Calu3 (cell line): ENCODE results near the gene SLC36A1. TPM values are rescaled to one million over a fixed set of nuclear protein-coding genes. Genes with fewer than 3 reads are reported as not detected.
"Not testable (repeated sequence)": the region's sequence is repeated elsewhere in the genome, so short reads cannot be mapped to it uniquely, and the experiment has no call there.

Source experiments
- BruUV-seq: library from RNA; stranded (reverse); fragments of 400-500 nt; replicated peaks from 2 replicates; lab custom pipeline; 2021; lab: Mats Ljungman, UMichigan
- CTCF ChIA-PET: fragments of 300-600 bp; sonication (Branson Sonifier 250); formaldehyde crosslinking; loops from one replicate; lab custom pipeline; 2022; ENCODE audit warnings: antibody characterized with exemption; lab: Charles Lee
- DNase-seq: peaks from one replicate; pipeline ENCODE4 v3.0.0; 2022
- H3K27ac Mint-ChIP-seq: one replicate; pipeline ENCODE4 v1.8.0; 2022; ENCODE audit warnings: mixed read lengths; ENCODE audit not compliant: unreplicated experiment
- H3K27me3 Mint-ChIP-seq: one replicate; pipeline ENCODE4 v1.8.0; 2022; ENCODE audit warnings: mixed read lengths; ENCODE audit not compliant: unreplicated experiment
- H3K36me3 Mint-ChIP-seq: one replicate; pipeline ENCODE4 v1.8.0; 2022; ENCODE audit warnings: mild to moderate bottlenecking, moderate library complexity, mixed read lengths; ENCODE audit not compliant: insufficient read depth, unreplicated experiment
- H3K4me1 Mint-ChIP-seq: one replicate; pipeline ENCODE4 v1.8.0; 2022; ENCODE audit warnings: mild to moderate bottlenecking, low read depth, mixed read lengths; ENCODE audit not compliant: unreplicated experiment
- H3K4me3 Mint-ChIP-seq: one replicate; pipeline ENCODE4 v1.8.0; 2022; ENCODE audit warnings: mild to moderate bottlenecking, low read depth, moderate library complexity, mixed read lengths; ENCODE audit not compliant: unreplicated experiment
- H3K9me3 Mint-ChIP-seq: one replicate; pipeline ENCODE4 v1.8.0; 2022; ENCODE audit warnings: low read depth, mixed read lengths; ENCODE audit not compliant: unreplicated experiment
- intact Hi-C: fragments of 100-400 bp; cut with micrococcal nuclease; formaldehyde crosslinking; loops from one replicate; pipeline ENCODE4 v1.10.0; 2022; ENCODE audit not compliant: unreplicated experiment
- total RNA-seq: library from RNA; stranded (reverse); gene quantifications from 2 replicates; pipeline ENCODE4 v1.2.3, GENCODE V29; 2022
- TF ChIP-seq, protein P1 (sequence below): fragments of 200-600 bp; IDR thresholded peaks from one replicate; pipeline ENCODE4 v1.8.0; 2022; ENCODE audit warnings: antibody characterized with exemption; ENCODE audit not compliant: unreplicated experiment

Gene SLC36A1
- total RNA-seq, 1 experiment from 2014 or later, result 11.4 TPM

DNA sequence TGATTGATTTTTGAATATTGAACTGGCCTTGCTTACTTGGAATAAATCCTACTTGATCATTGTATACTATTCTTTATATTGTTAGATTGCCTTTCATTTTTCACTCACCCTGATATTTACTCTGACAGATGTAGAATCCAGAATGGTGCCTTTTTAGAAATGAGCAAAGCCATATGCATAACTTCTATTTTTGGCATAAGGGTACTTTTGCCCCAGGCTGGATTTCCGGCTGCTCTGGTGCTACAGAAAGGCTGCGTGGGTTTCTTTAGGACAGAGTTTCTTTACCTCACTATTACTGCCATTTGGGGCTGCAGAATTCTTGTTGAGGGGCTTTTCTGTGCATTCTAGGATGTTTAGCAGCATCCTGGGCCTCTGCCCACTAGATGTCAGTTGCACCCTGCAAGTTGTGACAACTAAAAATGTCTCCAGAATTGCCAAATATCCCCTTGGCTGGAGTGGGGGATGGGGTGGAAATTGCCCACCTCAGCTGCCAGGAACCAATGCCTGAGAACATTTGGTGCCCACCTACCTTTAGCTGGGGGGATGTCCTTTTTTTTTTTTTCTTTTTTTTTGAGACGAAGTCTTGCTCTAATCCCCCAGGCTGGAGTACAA is 50.1 kb downstream of the SLC36A1 start:
- Mint-ChIP-seq H3K27me3 (no peaks in the 10 kb centered on the region), H3K36me3 (no peaks in the 10 kb centered on the region), H3K4me1 (no peaks in the 10 kb centered on the region), H3K4me3 (no peak overlapping the region), H3K9me3 (no peaks in the 10 kb centered on the region), H3K27ac (no peak overlapping the region)
- TF ChIP-seq, protein P1, sequence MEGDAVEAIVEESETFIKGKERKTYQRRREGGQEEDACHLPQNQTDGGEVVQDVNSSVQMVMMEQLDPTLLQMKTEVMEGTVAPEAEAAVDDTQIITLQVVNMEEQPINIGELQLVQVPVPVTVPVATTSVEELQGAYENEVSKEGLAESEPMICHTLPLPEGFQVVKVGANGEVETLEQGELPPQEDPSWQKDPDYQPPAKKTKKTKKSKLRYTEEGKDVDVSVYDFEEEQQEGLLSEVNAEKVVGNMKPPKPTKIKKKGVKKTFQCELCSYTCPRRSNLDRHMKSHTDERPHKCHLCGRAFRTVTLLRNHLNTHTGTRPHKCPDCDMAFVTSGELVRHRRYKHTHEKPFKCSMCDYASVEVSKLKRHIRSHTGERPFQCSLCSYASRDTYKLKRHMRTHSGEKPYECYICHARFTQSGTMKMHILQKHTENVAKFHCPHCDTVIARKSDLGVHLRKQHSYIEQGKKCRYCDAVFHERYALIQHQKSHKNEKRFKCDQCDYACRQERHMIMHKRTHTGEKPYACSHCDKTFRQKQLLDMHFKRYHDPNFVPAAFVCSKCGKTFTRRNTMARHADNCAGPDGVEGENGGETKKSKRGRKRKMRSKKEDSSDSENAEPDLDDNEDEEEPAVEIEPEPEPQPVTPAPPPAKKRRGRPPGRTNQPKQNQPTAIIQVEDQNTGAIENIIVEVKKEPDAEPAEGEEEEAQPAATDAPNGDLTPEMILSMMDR, result no peak
- BruUV-seq, result no TSS peak
- intact Hi-C loops, result loop anchor here (5.0 kb wide), 1 partner anchor 180 kb away; no protein-coding TSS in a partner anchor
- DNase-seq, result no peak
- CTCF ChIA-PET, result no interaction called here

DNA sequence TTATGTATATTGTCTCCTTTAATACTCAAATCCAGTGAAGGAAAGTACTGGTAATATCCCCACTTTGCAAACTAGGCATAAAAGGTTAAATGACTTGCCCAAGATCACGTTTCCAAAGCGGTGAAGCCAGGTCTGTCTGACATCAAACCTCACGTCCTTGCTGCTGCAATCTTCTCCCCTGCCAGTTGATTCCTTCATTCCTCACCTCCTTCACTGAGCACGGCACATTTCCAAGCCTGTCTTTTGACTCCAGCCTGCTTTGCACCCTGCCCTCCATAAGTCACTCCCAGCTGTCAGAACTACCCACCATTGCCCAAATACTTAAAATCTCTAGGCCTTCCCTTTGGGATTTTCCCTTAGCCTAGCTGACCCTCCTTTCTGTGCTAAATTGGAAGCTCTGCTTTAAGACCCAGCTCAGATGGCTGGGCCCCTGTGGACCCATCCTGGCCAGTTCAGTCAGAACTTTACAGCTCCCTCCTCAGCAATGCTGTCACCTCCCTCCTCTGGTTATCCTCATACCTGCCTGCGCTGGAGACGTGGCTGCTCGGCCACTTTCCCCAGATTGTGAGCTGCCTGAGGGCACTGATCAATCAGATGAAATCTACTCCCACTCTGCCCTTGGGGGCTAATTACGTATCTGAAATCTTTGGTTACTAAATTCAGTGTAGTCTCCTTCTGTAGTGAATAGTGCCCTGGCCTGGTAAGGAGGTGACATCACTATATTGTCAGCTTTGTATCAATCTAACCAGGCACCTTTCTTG is 51.2 kb downstream of the SLC36A1 start:
- Mint-ChIP-seq H3K4me1 (no peaks in the 10 kb centered on the region), H3K9me3 (no peaks in the 10 kb centered on the region), H3K27ac (no peak overlapping the region), H3K4me3 (no peak overlapping the region), H3K27me3 (no peaks in the 10 kb centered on the region), H3K36me3 (no peaks in the 10 kb centered on the region)
- TF ChIP-seq, protein P1, result no peak
- no peak for DNase-seq
- CTCF ChIA-PET, result interaction anchor here (1.2 to 1.3 kb wide), 2 partner anchors 25 to 51 kb away, joined by 3 to 4 read pairs; partner anchors contain the start of gene SLC36A1
- intact Hi-C loops, result loop anchor here (5.0 kb wide), 1 partner anchor 181 kb away; no protein-coding TSS in a partner anchor
- BruUV-seq, result no TSS peak

DNA sequence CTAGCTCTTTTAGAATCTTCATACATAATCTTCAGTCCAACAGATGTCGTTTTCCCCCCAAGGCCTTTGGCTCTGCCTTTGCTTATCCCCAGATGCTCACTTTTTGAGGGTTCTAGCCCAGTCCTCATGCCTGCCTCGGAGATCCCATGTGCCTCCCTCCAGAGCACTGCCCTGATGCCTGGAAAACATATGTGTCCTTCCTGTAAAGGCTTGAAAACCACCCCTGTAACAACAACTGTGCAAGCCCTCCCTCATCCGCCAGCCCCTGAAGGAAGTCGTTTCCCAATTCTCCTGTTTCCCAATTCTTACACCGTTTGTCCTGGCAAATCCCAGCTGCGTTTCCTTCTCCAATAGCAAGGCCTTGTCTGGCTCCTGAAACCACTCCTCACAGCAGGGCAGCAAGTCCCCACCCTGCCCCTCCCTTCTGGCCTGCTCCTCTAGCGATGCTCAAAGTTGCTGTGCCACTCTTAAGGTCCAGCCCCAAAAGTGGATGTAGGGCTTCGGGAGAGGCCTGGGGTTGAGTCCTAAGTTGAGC is 52.2 kb downstream of the SLC36A1 start:
- no peak overlapping the region for H3K27ac Mint-ChIP-seq
- intact Hi-C loops, result loop anchor here (1.0 to 5.0 kb wide), 4 partner anchors 52 to 182 kb away; partner anchors contain the start of gene SLC36A1
- TF ChIP-seq, protein P1, result no peak
- no peaks in the 10 kb centered on the region for H3K27me3 Mint-ChIP-seq
- BruUV-seq, result no TSS peak
- H3K9me3 Mint-ChIP-seq, result no peaks in the 10 kb centered on the region
- H3K4me3 Mint-ChIP-seq, result no peak overlapping the region
- no peak for DNase-seq
- no peaks in the 10 kb centered on the region for H3K4me1 Mint-ChIP-seq
- no peaks in the 10 kb centered on the region for H3K36me3 Mint-ChIP-seq
- CTCF ChIA-PET, result interaction anchor here (1.3 kb wide), 1 partner anchor 52 kb away, joined by 4 read pairs; the partner anchor contains the start of gene SLC36A1

DNA sequence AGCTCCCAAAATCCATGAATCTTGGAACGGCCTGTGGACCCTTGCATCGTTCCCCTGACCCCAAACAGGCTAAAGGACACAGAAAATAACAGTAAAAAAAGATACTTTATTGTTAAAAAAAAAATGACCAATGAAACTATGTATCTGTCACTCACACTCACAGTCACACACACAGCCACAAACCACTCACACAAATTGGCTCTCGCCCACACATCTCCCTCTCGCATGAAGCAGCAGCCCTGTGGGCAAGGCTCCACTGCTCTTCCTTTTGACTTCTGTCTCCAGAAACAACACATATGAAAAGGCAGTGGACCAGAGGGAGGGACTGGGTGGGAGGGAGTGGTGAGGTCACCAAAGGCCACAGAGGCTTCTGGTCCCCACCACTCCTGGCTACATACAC is 56.6 kb downstream of the SLC36A1 start:
- no TSS peak for BruUV-seq
- Mint-ChIP-seq H3K27me3 (no peaks in the 10 kb centered on the region), H3K36me3 (no peaks in the 10 kb centered on the region), H3K9me3 (no peaks in the 10 kb centered on the region), H3K4me3 (no peak overlapping the region), H3K27ac (no peak overlapping the region), H3K4me1 (no peaks in the 10 kb centered on the region)
- CTCF ChIA-PET, result no interaction called here
- intact Hi-C loops, result no loop called here
- DNase-seq, result no peak
- TF ChIP-seq, protein P1, result no peak

DNA sequence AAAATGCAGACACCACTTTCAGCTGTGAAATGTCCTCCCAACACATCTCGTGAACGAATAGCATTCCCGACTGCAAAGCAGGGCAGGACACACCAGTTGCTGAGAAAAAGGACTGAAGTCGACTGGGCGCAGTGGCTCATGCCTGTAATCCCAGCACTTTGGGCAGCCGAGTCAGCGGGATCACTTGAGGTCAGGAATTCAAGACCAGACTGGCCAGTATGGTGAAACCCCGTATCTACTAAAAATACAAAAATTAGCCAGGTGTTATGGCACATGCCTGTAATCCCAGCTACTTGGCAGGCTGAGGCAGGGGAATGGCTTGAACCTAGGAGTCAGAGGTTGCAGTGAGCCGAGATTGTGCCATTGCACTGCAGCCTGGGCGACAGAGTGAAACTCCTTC is 60.9 kb downstream of the SLC36A1 start:
- H3K27ac Mint-ChIP-seq, H3K4me3 Mint-ChIP-seq, H3K36me3 Mint-ChIP-seq, H3K9me3 Mint-ChIP-seq, DNase-seq, intact Hi-C loops, BruUV-seq, H3K4me1 Mint-ChIP-seq, H3K27me3 Mint-ChIP-seq: not testable (repeated sequence)
- CTCF ChIA-PET, result interaction anchor here (0.6 kb wide), 1 partner anchor 284 kb away, joined by 5 read pairs; no protein-coding TSS in a partner anchor
